IMR-90 (cell line): ENCODE results near the gene PCBP3. TPM values are rescaled to one million over a fixed set of nuclear protein-coding genes. Genes with fewer than 3 reads are reported as not detected.

ENCODE experiments used
- ATAC-seq: fragments of 200-7000 bp; cut with Tn5 transposase; 2 replicates; pipeline ENCODE4 v1.9.1; 2020; ENCODE audit warnings: low read depth, mild to moderate bottlenecking, moderate library complexity
- BruUV-seq: library from RNA; stranded (reverse); fragments of 400-500 nt; replicated peaks from 2 replicates; lab custom pipeline; 2021; lab: Mats Ljungman, UMichigan
- CTCF ChIA-PET: fragments of 300-600 bp; formaldehyde crosslinking; extraction: SDS; loops from one replicate; lab custom pipeline; 2021; ENCODE audit warnings: antibody characterized with exemption; lab: Yijun Ruan, JAX
- POLR2A ChIA-PET: fragments of 300-600 bp; sonication (Branson Sonifier 250); formaldehyde crosslinking; loops from one replicate; lab custom pipeline; 2022; ENCODE audit warnings: antibody characterized with exemption; ENCODE audit not compliant: unreplicated experiment; lab: Charles Lee
- DNase-seq: peaks from one replicate; pipeline ENCODE4 v3.0.0; 2013
- H2AFZ ChIP-seq: replicated peaks from 2 replicates; pipeline ENCODE3; 2013; ENCODE audit warnings: low read length, mild to moderate bottlenecking; ENCODE audit not compliant: poor library complexity
- H2AK5ac ChIP-seq: 2 replicates; pipeline ENCODE4 v1.6.1; 2013; ENCODE audit warnings: low read depth, low read length, inconsistent platforms
- H2AK9ac ChIP-seq: replicated peaks from 2 replicates; pipeline ENCODE3; 2013; ENCODE audit warnings: mild to moderate bottlenecking, low read depth, low read length, moderate library complexity; ENCODE audit not compliant: poor library complexity
- H2BK120ac ChIP-seq: 2 replicates; pipeline ENCODE4 v1.6.1; 2013; ENCODE audit warnings: low read depth, low read length, inconsistent platforms
- H2BK15ac ChIP-seq: 3 replicates; pipeline ENCODE4 v1.6.1; 2013; ENCODE audit warnings: low read depth, low read length, inconsistent platforms
- H2BK20ac ChIP-seq: 2 replicates; pipeline ENCODE4 v1.6.1; 2013; ENCODE audit warnings: low read depth, mild to moderate bottlenecking, inconsistent platforms, low read length, moderate library complexity
- H2BK5ac ChIP-seq: 2 replicates; pipeline ENCODE4 v1.6.1; 2013; ENCODE audit warnings: mild to moderate bottlenecking, low read depth, low read length, inconsistent platforms; ENCODE audit not compliant: poor library complexity, severe bottlenecking
- H3K14ac ChIP-seq: replicated peaks from 2 replicates; pipeline ENCODE4 v1.6.1; 2013; ENCODE audit warnings: low read depth, low read length, inconsistent platforms
- H3K18ac ChIP-seq: 2 replicates; pipeline ENCODE4 v1.6.1; 2013; ENCODE audit warnings: low read depth, low read length, control low read depth
- H3K23ac ChIP-seq: 2 replicates; pipeline ENCODE4 v1.6.1; 2013; ENCODE audit warnings: low read depth, low read length, inconsistent platforms
- H3K27ac ChIP-seq: 2 replicates; pipeline ENCODE4 v1.5.1; 2013; ENCODE audit warnings: mild to moderate bottlenecking, control low read depth, low read length; ENCODE audit not compliant: insufficient read depth
- H3K27me3 ChIP-seq: 2 replicates; pipeline ENCODE4 v1.6.1; 2013; ENCODE audit warnings: low read length; ENCODE audit not compliant: control insufficient read depth, insufficient read depth
- H3K36me3 ChIP-seq: 2 replicates; pipeline ENCODE4 v1.6.1; 2013; ENCODE audit warnings: low read length, mixed read lengths; ENCODE audit not compliant: control insufficient read depth, insufficient read depth
- H3K4ac ChIP-seq: 2 replicates; pipeline ENCODE4 v1.6.1; 2013; ENCODE audit warnings: low read depth, low read length, inconsistent platforms
- H3K4me1 ChIP-seq: 2 replicates; pipeline ENCODE4 v1.6.1; 2013; ENCODE audit warnings: low read length, mixed read lengths; ENCODE audit not compliant: control insufficient read depth, insufficient read depth
- H3K4me2 ChIP-seq: 2 replicates; pipeline ENCODE4 v1.6.1; 2013; ENCODE audit warnings: low read depth, mild to moderate bottlenecking, control low read depth, low read length, moderate library complexity
- H3K4me3 ChIP-seq: 2 replicates; pipeline ENCODE4 v1.5.1; 2013; ENCODE audit warnings: low read depth, mild to moderate bottlenecking, control low read depth, low read length, moderate library complexity; ENCODE audit not compliant: insufficient read depth
- H3K56ac ChIP-seq: 2 replicates; pipeline ENCODE4 v1.6.1; 2013; ENCODE audit warnings: low read length, inconsistent platforms; ENCODE audit not compliant: insufficient read depth; ENCODE audit errors: extremely low read depth
- H3K79me1 ChIP-seq, 2 experiments: 2 replicates each; pipeline ENCODE4 v1.6.1; 2013; ENCODE audit warnings: low read length in 2 of 2, inconsistent platforms in 1 of 2, low read depth in 1 of 2
- H3K9ac ChIP-seq: 2 replicates; pipeline ENCODE4 v1.6.1; 2013; ENCODE audit warnings: low read depth, low read length, control low read depth
- H3K9me1 ChIP-seq: 2 replicates; pipeline ENCODE4 v1.6.1; 2013; ENCODE audit warnings: low read length, inconsistent platforms; ENCODE audit not compliant: insufficient read depth
- H3K9me3 ChIP-seq: 2 replicates; pipeline ENCODE4 v1.6.1; 2013; ENCODE audit warnings: low read length; ENCODE audit not compliant: control insufficient read depth, insufficient read depth
- H4K20me1 ChIP-seq: 2 replicates; pipeline ENCODE4 v1.6.1; 2013; ENCODE audit warnings: low read length, inconsistent platforms; ENCODE audit not compliant: insufficient read depth
- H4K5ac ChIP-seq: 2 replicates; pipeline ENCODE4 v1.6.1; 2013; ENCODE audit warnings: mild to moderate bottlenecking, low read depth, low read length, control low read depth
- H4K8ac ChIP-seq, 2 experiments: 2 replicates each; pipeline ENCODE4 v1.6.1; 2013; ENCODE audit warnings: low read depth in 2 of 2, low read length in 2 of 2, control low read depth in 1 of 2, inconsistent platforms in 1 of 2
- H4K91ac ChIP-seq: 2 replicates; pipeline ENCODE4 v1.6.1; 2013; ENCODE audit warnings: low read depth, low read length, inconsistent platforms; ENCODE audit not compliant: insufficient read depth
- BHLHE40 ChIP-seq: fragments of 150-350 bp; IDR thresholded peaks from 2 replicates; pipeline ENCODE4 v1.6.1; 2016; ENCODE audit warnings: mild to moderate bottlenecking, low read depth, low read length
- CEBPB ChIP-seq: IDR thresholded peaks from 2 replicates; pipeline ENCODE4 v1.6.1; 2012; ENCODE audit warnings: low read depth, low read length, improper control_type of control experiment
- CHD1 ChIP-seq: IDR thresholded peaks from 2 replicates; pipeline ENCODE4 v1.6.1; 2012; ENCODE audit warnings: low read depth, low read length, improper control_type of control experiment
- CTCF ChIP-seq: conservative IDR thresholded peaks from 2 replicates; pipeline ENCODE4 v1.5.1; 2012; ENCODE audit warnings: mild to moderate bottlenecking, low read depth, low read length, improper control_type of control experiment
- ELK1 ChIP-seq: fragments of 150-350 bp; IDR thresholded peaks from 2 replicates; pipeline ENCODE4 v1.6.1; 2016; ENCODE audit warnings: low read depth, mild to moderate bottlenecking, low read length, moderate library complexity, borderline replicate concordance
- FOS ChIP-seq: fragments of 150-350 bp; IDR thresholded peaks from 2 replicates; pipeline ENCODE4 v1.6.1; 2016; ENCODE audit warnings: low read depth, low read length
- MAFK ChIP-seq: IDR thresholded peaks from 2 replicates; pipeline ENCODE4 v1.6.1; 2012; ENCODE audit warnings: low read depth, low read length, improper control_type of control experiment
- MAZ ChIP-seq: IDR thresholded peaks from 2 replicates; pipeline ENCODE4 v1.6.1; 2012; ENCODE audit warnings: low read depth, mild to moderate bottlenecking, low read length, improper control_type of control experiment, moderate library complexity, borderline replicate concordance
- MXI1 ChIP-seq: IDR thresholded peaks from 2 replicates; pipeline ENCODE4 v1.6.1; 2012; ENCODE audit warnings: low read depth, mild to moderate bottlenecking, low read length, moderate library complexity, borderline replicate concordance
- NFE2L2 ChIP-seq: fragments of 150-350 bp; IDR thresholded peaks from 2 replicates; pipeline ENCODE4 v1.6.1; 2016; ENCODE audit warnings: low read depth, mild to moderate bottlenecking, low read length
- POLR2A ChIP-seq: IDR thresholded peaks from 2 replicates; pipeline ENCODE4 v1.6.1; 2012; ENCODE audit warnings: mild to moderate bottlenecking, low read depth, low read length
- RAD21 ChIP-seq: IDR thresholded peaks from 2 replicates; pipeline ENCODE4 v1.6.1; 2012; ENCODE audit warnings: low read length, improper control_type of control experiment
- RCOR1 ChIP-seq: IDR thresholded peaks from 2 replicates; pipeline ENCODE4 v1.6.1; 2012; ENCODE audit warnings: mild to moderate bottlenecking, low read length, improper control_type of control experiment; ENCODE audit not compliant: insufficient replicate concordance
- RFX5 ChIP-seq: IDR thresholded peaks from 2 replicates; pipeline ENCODE4 v1.8.0; 2012; ENCODE audit warnings: low read depth, mild to moderate bottlenecking, low read length, moderate library complexity
- SMC3 ChIP-seq: fragments of 150-350 bp; IDR thresholded peaks from 2 replicates; pipeline ENCODE4 v1.6.1; 2016; ENCODE audit warnings: low read depth, mild to moderate bottlenecking, antibody characterized with exemption, low read length, moderate library complexity
- USF2 ChIP-seq: fragments of 150-350 bp; IDR thresholded peaks from 2 replicates; pipeline ENCODE4 v1.6.1; 2017; ENCODE audit warnings: mild to moderate bottlenecking, antibody characterized with exemption, low read length, low read depth
- WGBS, 2 experiments: methylation state at CpG; one replicate each; pipeline versions ENCODE4 v1.1.5 to v1.1.7; 2013; ENCODE audit warnings: missing lambda C conversion rate in 2 of 2; ENCODE audit not compliant: insufficient read length in 1 of 2; ENCODE audit errors: extremely low coverage in 2 of 2; 5-methylcytosine and 5-hydroxymethylcytosine counted together
- dilution Hi-C: fragments of 300-500 bp; cut with HindIII; formaldehyde crosslinking; loops from one replicate; pipeline ENCODE4 v1.14.3; 2018; ENCODE audit warnings: low sequenced_read_pairs; ENCODE audit not compliant: unreplicated experiment
- in situ Hi-C: fragments of 300-500 bp; cut with MboI; formaldehyde crosslinking; loops from 3 replicates; pipeline ENCODE4 v1.14.3; 2019; ENCODE audit warnings: low sequenced_read_pairs, inconsistent platforms, mixed read lengths
- intact Hi-C: fragments of 100-400 bp; cut with micrococcal nuclease; formaldehyde crosslinking; loops from 2 replicates; pipeline ENCODE4 v1.10.0; 2022
- polyA plus RNA-seq, 3 experiments: library from polyadenylated mRNA; depleted of rRNA; stranded (reverse); fragments of >200 nt; gene quantifications; 2 replicates each; pipeline ENCODE4 v1.2.3, GENCODE V29; 2012; ENCODE audit warnings: low replicate concordance in 1 of 3
- total RNA-seq: library from RNA; depleted of rRNA; stranded (reverse); fragments of >200 nt; gene quantifications from 2 replicates; pipeline ENCODE4 v1.2.3, GENCODE V29; 2012

The PCBP3 gene
- total and polyA plus RNA-seq, 2 of the 4 experiments (the other 2 are of a cell fraction), result 2.9 to 3.9 TPM

- Histone ChIP-seq H2BK20ac (no peak overlapping the region), H3K4ac (no peak overlapping the region), H3K9me3 (no peaks in the 10 kb centered on the region), H4K8ac (no peak overlapping the region), H2BK5ac (no peak overlapping the region), H3K27ac (no peak overlapping the region), H3K4me1 (peaks cover 3% of the 10 kb centered on the region; the same call in 1 of the 2 replicates), H2BK120ac (no peak overlapping the region), H2AFZ (no peak overlapping the region), H4K91ac (no peak overlapping the region), H4K20me1 (peaks cover 8% of the 10 kb centered on the region; the same call in 1 of the 2 replicates), H2AK9ac (no peak overlapping the region), H3K9me1 (peaks cover 14% of the 10 kb centered on the region; the same call in 1 of the 2 replicates), H2BK15ac (no peak overlapping the region), H3K36me3 (peaks cover 6% of the 10 kb centered on the region; the same call in 1 of the 2 replicates), H3K56ac (no peak overlapping the region), H3K23ac (no peak overlapping the region), H2AK5ac (no peak overlapping the region), H3K18ac (no peak overlapping the region), H3K4me2 (no peak overlapping the region), H3K4me3 (no peak overlapping the region), H3K79me1 (no peaks in the 10 kb centered on the region), H3K9ac (no peak overlapping the region), H3K27me3 (no peaks in the 10 kb centered on the region), H3K14ac (no peak overlapping the region), H4K5ac (no peak overlapping the region)
- WGBS, 2 experiments, result no CpG with 5 or more reads among the region's 5 CpGs
- TF ChIP-seq RAD21, result no peak
- no peak for TF ChIP-seq MAZ
- no peak for TF ChIP-seq CTCF
- no peak for TF ChIP-seq FOS
- TF ChIP-seq RCOR1, result no peak
- no peak for TF ChIP-seq RFX5
- TF ChIP-seq MAFK, result no peak
- no peak for TF ChIP-seq ELK1
- no peak for TF ChIP-seq CEBPB
- no peak for TF ChIP-seq POLR2A
- TF ChIP-seq NFE2L2, result no peak
- TF ChIP-seq MXI1, result no peak
- TF ChIP-seq SMC3, result no peak
- TF ChIP-seq CHD1, result no peak
- no peak for TF ChIP-seq USF2
- no peak for TF ChIP-seq BHLHE40
- ATAC-seq, result no peak
- dilution Hi-C loops (no loop called here), intact Hi-C loops (no loop called here), in situ Hi-C loops (no loop called here)
- no TSS peak for BruUV-seq
- POLR2A ChIA-PET, result no interaction called here
- DNase-seq, result no peak
- CTCF ChIA-PET, result interaction anchor here (1.3 kb wide), 1 partner anchor 10 kb away, joined by 3 read pairs; no protein-coding TSS in a partner anchor
Observed at GRCh38 chr21:45750936-45751335, 107.4 kb downstream of the PCBP3 start.
